Psoas muscle (tissue), 8 donors: ENCODE data around the gene THADA. TPM values are rescaled to one million over a fixed set of nuclear protein-coding genes. Genes with fewer than 3 reads are reported as not detected.

Experiments used
- ATAC-seq, 4 donors: fragments of 200-7000 bp; cut with Tn5 transposase; one replicate each; pipeline ENCODE4 v1.9.1; 2020; ENCODE audit warnings: moderate library complexity in 3 of 4, mild to moderate bottlenecking in 2 of 4
- DNase-seq, 2 donors: peaks; one replicate each; pipeline ENCODE4 v3.0.0-alpha.2; 2020
- H3K27ac ChIP-seq: fragments of 200-600 bp; one replicate; pipeline ENCODE4 v1.8.0; 2022
- H3K27me3 ChIP-seq, 3 donors: fragments of 200-600 bp in 1 of 3; one replicate each; pipeline versions ENCODE4 v1.6.1 to v1.8.0; 2013 to 2022; ENCODE audit warnings: low read length in 2 of 3, mild to moderate bottlenecking in 2 of 3, moderate library complexity in 1 of 3; ENCODE audit not compliant: insufficient read depth in 3 of 3
- H3K36me3 ChIP-seq, 2 donors: fragments of 200-600 bp in 1 of 2; one replicate each; pipeline versions ENCODE4 v1.6.1 to v1.8.0; 2013 to 2022; ENCODE audit warnings: low read depth in 1 of 2, mild to moderate bottlenecking in 1 of 2, moderate library complexity in 1 of 2; ENCODE audit not compliant: insufficient read depth in 1 of 2
- H3K4me1 ChIP-seq: fragments of 200-600 bp; one replicate; pipeline ENCODE4 v1.8.0; 2022
- H3K4me3 ChIP-seq: fragments of 200-600 bp; one replicate; pipeline ENCODE4 v1.8.0; 2022; ENCODE audit warnings: mild to moderate bottlenecking
- H3K9me3 ChIP-seq: fragments of 200-600 bp; one replicate; pipeline ENCODE4 v1.8.0; 2022
- CTCF ChIP-seq: fragments of 200-600 bp; IDR thresholded peaks from one replicate; pipeline ENCODE4 v1.8.0; 2022; ENCODE audit warnings: antibody characterized with exemption
- WGBS, 3 donors: extraction: QIAGEN DNeasy Blood & Tissue Kit; methylation state at CpG; one replicate each; pipeline versions ENCODE4 v1.1.6 to v1.1.7; 2013; 5-methylcytosine and 5-hydroxymethylcytosine counted together
- intact Hi-C, 2 donors: fragments of 100-400 bp; cut with DNase I; formaldehyde crosslinking; loops; one replicate each; pipeline versions ENCODE4 v1.11.0 to v1.14.2; 2022
- polyA plus RNA-seq, 3 donors: library from polyadenylated mRNA; stranded (reverse); fragments of 200-250 nt; gene quantifications; one replicate each; pipeline ENCODE4 v1.2.3, GENCODE V29; 2013
- total RNA-seq, 4 donors: library from RNA; stranded (reverse); fragmentation: NEBNext Ultra II Directional in 2 of 4; extraction: Animal tissue kit (Norgen Biotek cat#: 25700) in 2 of 4; gene quantifications; one replicate each; pipeline versions ENCODE4 v1.2.1 to v1.2.4, GENCODE V29; 2021 to 2023
- donor health status: healthy with polysubstance abuse.
- donor health status: DM: no; HTN: no; CAD: no; lungs with moderate emphysema.
- donor health status: Bipolar disorder and iron deficiency.
- donor health status: healthy.
- donor health status: DM: yes; HTN: yes; CAD: no.
- donor health status: DM: no; HTN: no; CAD: no.
- donor health status: DM: no; HTN: no; CAD: no.
- donor health status: DM: yes; HTN: yes; CAD: no.

The THADA gene
- total and polyA plus RNA-seq, 7 donors: 8.1 to 17.4 (median 11.6) TPM

GRCh38 chr2:43508209-43508608, 87.6 kb downstream of the THADA start:
- no peak for TF ChIP-seq CTCF

GRCh38 chr2:43507137-43507536, 88.7 kb downstream of the THADA start:
- Histone ChIP-seq H3K27ac (no peak overlapping the region), H3K27me3 (no peaks in the 10 kb centered on the region), H3K4me1 (no peaks in the 10 kb centered on the region), H3K9me3 (no peaks in the 10 kb centered on the region), H3K36me3 (peaks cover 2 to 31% of the 10 kb centered on the region in 2 donors), H3K4me3 (no peak overlapping the region)
- ATAC-seq: no peak
- WGBS, 3 donors: 93 to 98% (median 93%) methylated on average over 2 of the region's 2 CpGs
- DNase-seq: no peak
- intact Hi-C loops: no loop called here
- TF ChIP-seq CTCF: no peak

More at GRCh38 chr2:43508209-43508608, 87.6 kb downstream of the THADA start:
- no peak for ATAC-seq
- 75 to 91% (median 77%) methylated on average over 3 of the region's 3 CpGs for WGBS, 3 donors
- Histone ChIP-seq H3K27me3 (no peaks in the 10 kb centered on the region), H3K36me3 (peaks cover 2 to 31% of the 10 kb centered on the region in 2 donors), H3K4me1 (peaks cover 7% of the 10 kb centered on the region), H3K9me3 (no peaks in the 10 kb centered on the region), H3K27ac (no peak overlapping the region), H3K4me3 (no peak overlapping the region)
- DNase-seq: no peak
- intact Hi-C loops: no loop called here

GRCh38 chr2:43495727-43496126, 100.1 kb downstream of the THADA start:
- Histone ChIP-seq H3K27ac (no peak overlapping the region), H3K4me3 (no peak overlapping the region), H3K4me1 (no peaks in the 10 kb centered on the region), H3K27me3 (no peaks in the 10 kb centered on the region), H3K9me3 (no peaks in the 10 kb centered on the region), H3K36me3 (peaks cover 0 to 16% of the 10 kb centered on the region in 2 donors)
- no peak for DNase-seq
- 39 to 58% (median 40%) methylated on average over 1 of the region's 1 CpG for WGBS, 3 donors
- no peak for TF ChIP-seq CTCF
- ATAC-seq: peak in 1 of 4 donors; percentile 77
- intact Hi-C loops: no loop called here

- no peak for DNase-seq
- Histone ChIP-seq H3K36me3 (peaks cover 0 to 16% of the 10 kb centered on the region in 2 donors), H3K9me3 (no peaks in the 10 kb centered on the region), H3K27me3 (no peaks in the 10 kb centered on the region), H3K27ac (no peak overlapping the region), H3K4me3 (no peak overlapping the region), H3K4me1 (no peaks in the 10 kb centered on the region)
- peak in 2 of 4 donors; percentile 19 to 41 for ATAC-seq
- intact Hi-C loops: no loop called here
- TF ChIP-seq CTCF: no peak
- WGBS, 3 donors: 57 to 72% (median 61%) methylated on average over 1 of the region's 1 CpG
Observed at GRCh38 chr2:43493954-43494353, 101.9 kb downstream of the THADA start.

GRCh38 chr2:43491065-43491639, 104.7 kb downstream of the THADA start:
- no peaks in the 10 kb centered on the region for H3K36me3 ChIP-seq
- no peaks in the 10 kb centered on the region for H3K27me3 ChIP-seq
- DNase-seq: no peak
- TF ChIP-seq CTCF: no peak
- 95 to 98% (median 97%) methylated on average over 2 of the region's 2 CpGs for WGBS, 3 donors
- intact Hi-C loops: no loop called here
- H3K9me3 ChIP-seq: no peaks in the 10 kb centered on the region
- H3K4me3 ChIP-seq: no peak overlapping the region
- ATAC-seq: no peak
- H3K4me1 ChIP-seq: peaks cover 3% of the 10 kb centered on the region
- no peak overlapping the region for H3K27ac ChIP-seq
